Vagina (tissue), 2 donors: ENCODE data around the gene SLC12A7. TPM values are rescaled to one million over a fixed set of nuclear protein-coding genes. Genes with fewer than 3 reads are reported as not detected.

ENCODE experiments used
- DNase-seq, 2 donors: peaks; one replicate each; pipeline ENCODE4 v3.0.0-alpha.2; 2017; ENCODE audit errors: extremely low spot score in 2 of 2
- H3K27ac ChIP-seq: fragments of 200-600 bp; sonication (generic); one replicate; pipeline ENCODE4 v1.5.1; 2019
- H3K27me3 ChIP-seq: fragments of 200-600 bp; sonication (generic); one replicate; pipeline ENCODE4 v1.5.1; 2019
- H3K36me3 ChIP-seq, 2 donors: fragments of 200-600 bp; sonication (generic); one replicate each; pipeline ENCODE4 v1.5.1; 2017 to 2019
- H3K4me1 ChIP-seq: fragments of 200-600 bp; sonication (generic); one replicate; pipeline ENCODE4 v1.5.1; 2019
- H3K4me3 ChIP-seq, 2 donors: fragments of 200-600 bp; sonication (generic); 1 replicate in 1 of 2; 2 replicates in 1 of 2; pipeline ENCODE4 v1.5.1; 2016 to 2019
- H3K9me3 ChIP-seq: fragments of 200-600 bp; sonication (generic); one replicate; pipeline ENCODE4 v1.5.1; 2019
- CTCF ChIP-seq, 3 experiments: fragments of 450-650 bp in 2 of 3; fragments of 200-600 bp in 1 of 3; sonication (generic) in 1 of 3; IDR thresholded peaks; one replicate each; pipeline ENCODE4 v1.5.1; 2017 to 2019; ENCODE audit warnings: antibody characterized with exemption in 3 of 3, mild to moderate bottlenecking in 2 of 3, moderate library complexity in 2 of 3
- POLR2A ChIP-seq, 2 donors: fragments of 450-650 bp; IDR thresholded peaks; one replicate each; pipeline ENCODE4 v1.6.1; 2017; ENCODE audit warnings: antibody characterized with exemption in 2 of 2, mild to moderate bottlenecking in 2 of 2, moderate library complexity in 2 of 2
- POLR2AphosphoS5 ChIP-seq, 2 donors: sonication (generic); formaldehyde crosslinking; IDR thresholded peaks; one replicate each; pipeline ENCODE4 v1.9.0; 2017; ENCODE audit warnings: antibody characterized with exemption in 2 of 2, mild to moderate bottlenecking in 2 of 2, low read depth in 1 of 2; ENCODE audit not compliant: insufficient read depth in 1 of 2
- intact Hi-C: fragments of 100-400 bp; cut with DNase I; formaldehyde crosslinking; loops from one replicate; pipeline ENCODE4 v1.15.1; 2023
- total RNA-seq: library from RNA; depleted of rRNA; stranded (reverse); fragments of >200 nt; gene quantifications from one replicate; pipeline ENCODE4 v1.2.3, GENCODE V29; 2016

SLC12A7 gene
- total RNA-seq, 1 donor from 2014 or later, result 21.6 TPM

DNA sequence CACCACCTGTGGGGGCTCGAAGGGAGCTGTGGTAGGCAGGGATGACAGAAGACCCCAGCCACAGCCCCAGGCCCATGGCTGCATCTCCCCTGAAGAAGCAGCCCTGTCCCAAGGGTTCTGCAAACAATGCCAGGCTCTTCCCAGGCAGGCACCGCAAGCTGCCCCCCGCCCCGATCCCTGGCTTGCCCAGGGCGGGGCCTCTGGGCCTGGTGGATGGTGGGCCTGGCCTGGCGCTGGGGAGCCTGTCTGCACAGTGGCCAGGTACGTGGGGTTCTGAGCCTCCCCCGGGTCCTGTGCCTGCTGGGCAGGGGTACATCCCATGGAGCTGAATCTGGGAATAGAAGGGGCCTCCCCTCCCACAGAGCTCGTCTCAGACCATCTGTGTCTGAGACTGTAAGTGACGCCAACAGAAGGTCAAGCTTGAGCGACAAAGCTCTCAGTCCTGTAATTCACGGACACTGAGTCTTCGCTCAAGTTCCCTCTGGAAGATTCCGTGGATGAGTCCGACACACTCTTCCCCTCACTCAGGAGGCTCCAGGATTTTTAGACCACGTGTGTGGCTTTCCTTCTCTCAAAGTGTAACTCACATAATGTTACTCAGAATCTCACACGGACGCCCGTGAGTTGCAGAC lies 4.4 kb upstream of the SLC12A7 start:
- TF ChIP-seq CTCF (IDR thresholded peaks at IDR 0.05) (no peak), POLR2A (IDR thresholded peaks at IDR 0.05) (no peak), POLR2AphosphoS5 (IDR thresholded peaks at IDR 0.05; ENCODE audit: insufficient read depth in 1 of 2, low read depth in 1 of 2) (no peak)
- Histone ChIP-seq H3K27me3 (no peaks in the 10 kb centered on the region), H3K36me3 (no peaks in the 10 kb centered on the region), H3K4me1 (peaks cover 25% of the 10 kb centered on the region), H3K9me3 (no peaks in the 10 kb centered on the region), H3K27ac (no peak overlapping the region), H3K4me3 (no peak overlapping the region)
- DNase-seq, result no peak
- intact Hi-C loops, result no loop called here

GRCh38 chr5:1115123-1115815 lies 3.4 kb upstream of the SLC12A7 start:
- H3K27ac ChIP-seq, result no peak overlapping the region
- H3K36me3 ChIP-seq, result no peaks in the 10 kb centered on the region
- intact Hi-C loops, result no loop called here
- DNase-seq, result no peak
- TF ChIP-seq CTCF (IDR thresholded peaks at IDR 0.05) (no peak), POLR2AphosphoS5 (IDR thresholded peaks at IDR 0.05; ENCODE audit: insufficient read depth in 1 of 2, low read depth in 1 of 2) (no peak), POLR2A (IDR thresholded peaks at IDR 0.05) (no peak)
- no peaks in the 10 kb centered on the region for H3K27me3 ChIP-seq
- no peaks in the 10 kb centered on the region for H3K9me3 ChIP-seq
- H3K4me3 ChIP-seq, result no peak overlapping the region
- H3K4me1 ChIP-seq, result peaks cover 34% of the 10 kb centered on the region

GRCh38 chr5:1113805-1114586 lies 2.1 kb upstream of the SLC12A7 start:
- no peaks in the 10 kb centered on the region for H3K9me3 ChIP-seq
- H3K27ac ChIP-seq, result no peak overlapping the region
- TF ChIP-seq POLR2AphosphoS5 (IDR thresholded peaks at IDR 0.05; ENCODE audit: insufficient read depth in 1 of 2, low read depth in 1 of 2), result no peak
- no peak for TF ChIP-seq POLR2A (IDR thresholded peaks at IDR 0.05)
- no peak for TF ChIP-seq CTCF (IDR thresholded peaks at IDR 0.05)
- no peaks in the 10 kb centered on the region for H3K36me3 ChIP-seq
- no peaks in the 10 kb centered on the region for H3K27me3 ChIP-seq
- DNase-seq, result no peak
- intact Hi-C loops, result no loop called here
- peaks cover 44% of the 10 kb centered on the region for H3K4me1 ChIP-seq
- H3K4me3 ChIP-seq, result no peak overlapping the region

DNA sequence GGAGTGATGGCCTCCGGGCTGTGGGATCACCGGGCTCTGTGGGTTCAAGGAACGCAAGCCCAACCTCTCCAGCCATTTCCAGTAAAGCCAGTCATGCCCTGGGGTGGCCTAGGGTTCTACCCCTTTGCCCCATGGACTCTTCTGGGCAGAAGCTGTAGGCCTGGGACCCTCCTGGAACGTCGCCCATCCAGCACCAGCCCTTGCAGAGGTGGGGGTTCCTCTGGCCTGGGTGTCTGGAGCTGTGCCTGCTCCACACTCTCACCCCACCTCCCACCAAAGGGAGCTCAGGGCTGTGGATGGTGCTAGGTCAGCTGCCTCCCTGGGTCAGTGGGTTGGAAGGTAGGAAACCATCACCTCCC lies 1.4 kb upstream of the SLC12A7 start:
- no peaks in the 10 kb centered on the region for H3K9me3 ChIP-seq
- TF ChIP-seq POLR2AphosphoS5 (IDR thresholded peaks at IDR 0.05; ENCODE audit: insufficient read depth in 1 of 2, low read depth in 1 of 2), result no peak
- TF ChIP-seq CTCF (IDR thresholded peaks at IDR 0.05), result no peak
- TF ChIP-seq POLR2A (IDR thresholded peaks at IDR 0.05), result no peak
- H3K4me1 ChIP-seq, result peaks cover 37% of the 10 kb centered on the region
- H3K36me3 ChIP-seq, result no peaks in the 10 kb centered on the region
- DNase-seq, result no peak
- no peak overlapping the region for H3K4me3 ChIP-seq
- H3K27ac ChIP-seq, result no peak overlapping the region
- H3K27me3 ChIP-seq, result no peaks in the 10 kb centered on the region
- intact Hi-C loops, result no loop called here
